Measurements from ENCODE around the gene ARPP21.

Gene ARPP21

DNA sequence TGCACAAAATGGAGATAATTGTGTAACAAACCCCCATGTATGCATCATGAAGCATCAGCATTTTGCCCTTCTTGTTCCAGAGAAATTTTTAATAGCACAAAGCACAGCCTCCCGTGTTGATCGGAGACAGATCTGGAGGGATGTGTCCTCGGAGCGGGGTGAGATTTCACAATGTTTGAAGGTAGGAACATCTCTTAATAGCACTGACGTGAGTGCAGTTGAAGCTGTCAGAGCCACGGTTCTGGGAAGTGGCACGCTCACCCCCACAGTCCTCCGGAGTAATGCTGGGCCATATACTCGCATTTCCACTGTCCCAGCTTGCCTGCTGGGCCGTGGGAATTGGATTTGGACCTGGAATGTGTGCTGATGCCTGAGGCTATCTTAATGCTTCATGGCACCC is 24.1 kb downstream of the ARPP21 start:
- no peaks in the 10 kb centered on the region for H3K36me3 ChIP-seq (ENCODE audit: insufficient read depth)
- H2AFZ ChIP-seq (ENCODE audit: low read depth) = no peak overlapping the region
- no peak overlapping the region for H3K4me3 ChIP-seq (IDR thresholded peaks at IDR 0.05; ENCODE audit: insufficient read depth, low read depth, low read length)
- no peaks in the 10 kb centered on the region for H3K79me2 ChIP-seq (ENCODE audit: insufficient read depth, low read depth)
- no peak overlapping the region for H3K9ac ChIP-seq
- H3K4me1 ChIP-seq (ENCODE audit: low read depth, poor library complexity, severe bottlenecking) = no peaks in the 10 kb centered on the region
- H4K20me1 ChIP-seq (ENCODE audit: insufficient read depth) = no peaks in the 10 kb centered on the region
- TF ChIP-seq, protein P1, sequence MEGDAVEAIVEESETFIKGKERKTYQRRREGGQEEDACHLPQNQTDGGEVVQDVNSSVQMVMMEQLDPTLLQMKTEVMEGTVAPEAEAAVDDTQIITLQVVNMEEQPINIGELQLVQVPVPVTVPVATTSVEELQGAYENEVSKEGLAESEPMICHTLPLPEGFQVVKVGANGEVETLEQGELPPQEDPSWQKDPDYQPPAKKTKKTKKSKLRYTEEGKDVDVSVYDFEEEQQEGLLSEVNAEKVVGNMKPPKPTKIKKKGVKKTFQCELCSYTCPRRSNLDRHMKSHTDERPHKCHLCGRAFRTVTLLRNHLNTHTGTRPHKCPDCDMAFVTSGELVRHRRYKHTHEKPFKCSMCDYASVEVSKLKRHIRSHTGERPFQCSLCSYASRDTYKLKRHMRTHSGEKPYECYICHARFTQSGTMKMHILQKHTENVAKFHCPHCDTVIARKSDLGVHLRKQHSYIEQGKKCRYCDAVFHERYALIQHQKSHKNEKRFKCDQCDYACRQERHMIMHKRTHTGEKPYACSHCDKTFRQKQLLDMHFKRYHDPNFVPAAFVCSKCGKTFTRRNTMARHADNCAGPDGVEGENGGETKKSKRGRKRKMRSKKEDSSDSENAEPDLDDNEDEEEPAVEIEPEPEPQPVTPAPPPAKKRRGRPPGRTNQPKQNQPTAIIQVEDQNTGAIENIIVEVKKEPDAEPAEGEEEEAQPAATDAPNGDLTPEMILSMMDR (conservative IDR thresholded peaks at IDR 0.05; ENCODE audit: low read depth, low read length) = no peak
- H3K27ac ChIP-seq = no peak overlapping the region
- H3K4me2 ChIP-seq = no peak overlapping the region
- no peaks in the 10 kb centered on the region for H3K27me3 ChIP-seq (ENCODE audit: insufficient read depth, low read depth)

DNA sequence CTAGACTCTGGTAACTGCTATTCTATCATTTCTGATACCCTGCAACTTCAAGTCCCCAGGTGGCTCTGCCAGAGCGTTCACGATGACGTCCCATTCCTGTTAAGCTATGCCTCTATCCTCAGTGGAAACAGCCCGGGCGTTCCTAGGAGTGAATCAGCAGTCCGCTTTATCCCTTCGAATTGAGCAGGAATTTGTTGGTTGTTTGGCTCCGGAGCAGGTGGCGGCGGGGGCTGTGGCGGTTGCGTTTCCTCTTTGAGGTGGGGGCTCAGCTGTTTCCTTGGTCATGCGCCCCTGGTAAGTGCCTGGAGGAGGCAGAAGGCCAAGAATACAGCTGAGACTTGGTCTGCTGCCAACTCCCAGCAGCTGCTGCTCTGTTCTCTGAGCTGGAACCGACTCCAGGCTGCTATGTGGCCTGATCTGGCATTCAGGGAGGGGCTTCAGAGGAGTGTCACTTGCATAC is 25.2 kb downstream of the ARPP21 start:
- H4K20me1 ChIP-seq (ENCODE audit: insufficient read depth) = no peaks in the 10 kb centered on the region
- no peaks in the 10 kb centered on the region for H3K4me1 ChIP-seq (ENCODE audit: low read depth, poor library complexity, severe bottlenecking)
- H3K27me3 ChIP-seq (ENCODE audit: insufficient read depth, low read depth) = no peaks in the 10 kb centered on the region
- TF ChIP-seq, protein P1 (conservative IDR thresholded peaks at IDR 0.05; ENCODE audit: low read depth, low read length) = no peak
- no peak overlapping the region for H3K9ac ChIP-seq
- H3K36me3 ChIP-seq (ENCODE audit: insufficient read depth) = no peaks in the 10 kb centered on the region
- no peak overlapping the region for H2AFZ ChIP-seq (ENCODE audit: low read depth)
- no peak overlapping the region for H3K4me3 ChIP-seq (IDR thresholded peaks at IDR 0.05; ENCODE audit: insufficient read depth, low read depth, low read length)
- no peak overlapping the region for H3K4me2 ChIP-seq
- no peaks in the 10 kb centered on the region for H3K79me2 ChIP-seq (ENCODE audit: insufficient read depth, low read depth)
- H3K27ac ChIP-seq = no peak overlapping the region

DNA sequence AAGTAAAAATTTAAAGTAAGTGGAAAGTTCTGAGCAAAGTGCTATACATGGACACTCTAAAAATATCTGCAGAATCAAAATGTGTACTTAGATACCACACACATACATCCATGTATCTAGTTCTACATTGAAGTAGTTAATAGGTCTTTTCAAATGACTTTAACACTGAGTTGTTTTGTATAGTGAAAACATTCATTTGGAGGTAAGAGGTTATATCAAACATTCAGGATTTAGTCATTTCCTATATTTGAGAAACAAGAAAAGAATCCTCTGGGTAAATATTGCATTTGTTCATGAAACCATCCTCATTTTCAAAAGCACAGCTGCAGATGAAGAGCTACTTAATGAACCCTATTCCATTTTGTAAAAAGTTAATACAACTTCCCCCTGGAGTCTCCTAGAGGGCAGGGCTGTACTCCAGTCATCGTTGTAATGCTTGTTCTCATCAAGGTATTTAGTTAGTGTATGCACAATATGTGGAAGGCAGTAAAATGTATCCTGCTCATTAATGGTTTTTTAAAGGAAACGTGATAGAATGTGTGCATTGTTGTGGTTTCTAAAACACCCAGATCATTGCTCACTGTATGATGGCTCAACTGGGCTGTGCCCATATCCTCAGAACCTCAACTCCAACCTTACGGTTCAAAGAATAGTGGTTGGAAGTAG is 26.2 kb downstream of the ARPP21 start:
- H3K27me3 ChIP-seq (ENCODE audit: insufficient read depth, low read depth) = no peaks in the 10 kb centered on the region
- TF ChIP-seq, protein P1 (conservative IDR thresholded peaks at IDR 0.05; ENCODE audit: low read depth, low read length) = no peak
- H4K20me1 ChIP-seq (ENCODE audit: insufficient read depth) = no peaks in the 10 kb centered on the region
- no peak overlapping the region for H3K9ac ChIP-seq
- H3K27ac ChIP-seq = no peak overlapping the region
- no peaks in the 10 kb centered on the region for H3K36me3 ChIP-seq (ENCODE audit: insufficient read depth)
- no peaks in the 10 kb centered on the region for H3K79me2 ChIP-seq (ENCODE audit: insufficient read depth, low read depth)
- no peaks in the 10 kb centered on the region for H3K4me1 ChIP-seq (ENCODE audit: low read depth, poor library complexity, severe bottlenecking)
- H3K4me2 ChIP-seq = no peak overlapping the region
- H2AFZ ChIP-seq (ENCODE audit: low read depth) = no peak overlapping the region
- H3K4me3 ChIP-seq (IDR thresholded peaks at IDR 0.05; ENCODE audit: insufficient read depth, low read depth, low read length) = no peak overlapping the region

DNA sequence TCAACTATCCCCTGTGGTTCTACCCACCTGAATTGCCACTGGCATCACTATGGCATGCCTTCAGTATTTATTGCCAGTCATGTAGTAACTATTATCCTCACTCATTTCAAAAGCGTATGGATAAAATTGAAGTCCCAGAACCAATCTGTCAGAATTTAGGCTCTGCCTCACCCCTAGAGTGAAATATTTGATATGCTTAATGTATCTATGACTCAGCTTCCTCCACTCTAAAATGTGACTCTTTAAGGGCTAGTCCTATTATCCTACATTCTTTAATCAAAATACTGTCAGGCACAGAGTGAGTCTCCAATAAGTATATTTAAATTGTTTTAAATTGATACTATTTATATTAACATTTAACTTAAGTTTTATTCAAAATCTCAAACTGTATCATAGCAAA is 27.6 kb downstream of the ARPP21 start:
- Histone ChIP-seq H3K4me2 (no peak overlapping the region), H3K27ac (no peak overlapping the region), H3K4me3 (IDR thresholded peaks at IDR 0.05; ENCODE audit: insufficient read depth, low read depth, low read length) (no peak overlapping the region), H2AFZ (ENCODE audit: low read depth) (no peak overlapping the region), H3K36me3 (ENCODE audit: insufficient read depth) (no peaks in the 10 kb centered on the region), H3K27me3 (ENCODE audit: insufficient read depth, low read depth) (no peaks in the 10 kb centered on the region), H4K20me1 (ENCODE audit: insufficient read depth) (no peaks in the 10 kb centered on the region), H3K4me1 (ENCODE audit: low read depth, poor library complexity, severe bottlenecking) (no peaks in the 10 kb centered on the region), H3K9ac (no peak overlapping the region), H3K79me2 (ENCODE audit: insufficient read depth, low read depth) (no peaks in the 10 kb centered on the region)
- TF ChIP-seq, protein P1 (conservative IDR thresholded peaks at IDR 0.05; ENCODE audit: low read depth, low read length) = no peak

Measured in KMS-11 (cell line).